ENCODE results near the gene NAP1L5. TPM values are rescaled to one million over a fixed set of nuclear protein-coding genes. Genes with fewer than 3 reads are reported as not detected.

The NAP1L5 gene
- total RNA-seq, 1 donor from 2014 or later = 7.5 TPM

GRCh38 chr4:88655226-88655625 is 42.4 kb downstream of the NAP1L5 start:
- no peaks in the 10 kb centered on the region for H3K27me3 Mint-ChIP-seq (ENCODE audit: low read depth)
- H3K9me3 Mint-ChIP-seq = no peaks in the 10 kb centered on the region

GRCh38 chr4:88653371-88653946 is 44.2 kb downstream of the NAP1L5 start:
- DNase-seq (ENCODE audit: low read depth, low spot score) = no peak
- no peak for TF ChIP-seq CTCF (conservative IDR thresholded peaks at IDR 0.05)
- Mint-ChIP-seq H3K27me3 (ENCODE audit: low read depth) (no peaks in the 10 kb centered on the region), H3K4me1 (no peaks in the 10 kb centered on the region), H3K27ac (ENCODE audit: unreplicated experiment) (no peak overlapping the region), H3K36me3 (ENCODE audit: low read depth) (peaks cover 12% of the 10 kb centered on the region), H3K4me3 (no peak overlapping the region), H3K9me3 (no peaks in the 10 kb centered on the region)

More at GRCh38 chr4:88655226-88655625, 42.4 kb downstream of the NAP1L5 start:
- no peak for TF ChIP-seq CTCF (conservative IDR thresholded peaks at IDR 0.05)
- H3K36me3 Mint-ChIP-seq (ENCODE audit: low read depth) = peaks cover 9% of the 10 kb centered on the region
- H3K4me3 Mint-ChIP-seq = no peak overlapping the region
- H3K4me1 Mint-ChIP-seq = no peaks in the 10 kb centered on the region
- DNase-seq (ENCODE audit: low read depth, low spot score) = no peak
- H3K27ac Mint-ChIP-seq (ENCODE audit: unreplicated experiment) = no peak overlapping the region

GRCh38 chr4:88649716-88650115 is 47.9 kb downstream of the NAP1L5 start:
- no peak for DNase-seq (ENCODE audit: low read depth, low spot score)
- H3K36me3 Mint-ChIP-seq (ENCODE audit: low read depth) = peaks cover 3% of the 10 kb centered on the region
- no peaks in the 10 kb centered on the region for H3K9me3 Mint-ChIP-seq
- no peak for TF ChIP-seq CTCF (conservative IDR thresholded peaks at IDR 0.05)
- no peak overlapping the region for H3K27ac Mint-ChIP-seq (ENCODE audit: unreplicated experiment)
- no peak overlapping the region for H3K4me3 Mint-ChIP-seq
- peaks cover 4% of the 10 kb centered on the region for H3K4me1 Mint-ChIP-seq
- no peaks in the 10 kb centered on the region for H3K27me3 Mint-ChIP-seq (ENCODE audit: low read depth)

GRCh38 chr4:88646528-88647280 is 50.9 kb downstream of the NAP1L5 start:
- H3K36me3 Mint-ChIP-seq (ENCODE audit: low read depth) = peaks cover 3% of the 10 kb centered on the region
- H3K27ac Mint-ChIP-seq (ENCODE audit: unreplicated experiment) = no peak overlapping the region
- TF ChIP-seq CTCF (conservative IDR thresholded peaks at IDR 0.05) = no peak
- no peak overlapping the region for H3K4me3 Mint-ChIP-seq
- H3K9me3 Mint-ChIP-seq = peaks cover 8% of the 10 kb centered on the region
- H3K4me1 Mint-ChIP-seq = peaks cover 4% of the 10 kb centered on the region
- no peak for DNase-seq (ENCODE audit: low read depth, low spot score)
- H3K27me3 Mint-ChIP-seq (ENCODE audit: low read depth) = no peaks in the 10 kb centered on the region

GRCh38 chr4:88645994-88646393 is 51.6 kb downstream of the NAP1L5 start:
- Mint-ChIP-seq H3K4me3 (no peak overlapping the region), H3K27me3 (ENCODE audit: low read depth) (no peaks in the 10 kb centered on the region), H3K4me1 (peaks cover 4% of the 10 kb centered on the region), H3K27ac (ENCODE audit: unreplicated experiment) (no peak overlapping the region), H3K9me3 (peaks cover 8% of the 10 kb centered on the region), H3K36me3 (ENCODE audit: low read depth) (peaks cover 3% of the 10 kb centered on the region)
- no peak for DNase-seq (ENCODE audit: low read depth, low spot score)
- no peak for TF ChIP-seq CTCF (conservative IDR thresholded peaks at IDR 0.05)

Other genes starting within 250 kb of the NAP1L5 start
- gene HERC5, start 240.7 kb downstream of the NAP1L5 start, total RNA-seq = 1.7 and 1.8 TPM in 2 replicates
- gene PYURF, start 174.1 kb downstream of the NAP1L5 start, total RNA-seq = 61.3 and 64.3 TPM in 2 replicates
- gene HERC3, start 105.3 kb downstream of the NAP1L5 start, total RNA-seq = 5.1 and 6.5 TPM in 2 replicates

Data from neural crest cell (in vitro differentiated cells).